GM23338 (cell line): Measurements from ENCODE around the gene IL1RN. TPM values are rescaled to one million over a fixed set of nuclear protein-coding genes. Genes with fewer than 3 reads are reported as not detected.

Experiments
- ATAC-seq: fragments of 200-7000 bp; cut with Tn5 transposase; 3 replicates; pipeline ENCODE4 v1.9.1; 2020
- DNase-seq: peaks from one replicate; pipeline ENCODE4 v3.0.0-alpha.2; 2015; ENCODE audit warnings: low spot score
- H2AFZ ChIP-seq: fragments of 200-600 bp; sonication (generic); 2 replicates; pipeline ENCODE4 v1.8.0; 2016; ENCODE audit warnings: antibody characterized with exemption, mild to moderate bottlenecking, moderate library complexity
- H3F3A ChIP-seq: fragments of 200-600 bp; sonication (generic); replicated peaks from 2 replicates; pipeline ENCODE4 v1.8.0; 2017; ENCODE audit warnings: antibody characterized with exemption, mixed run types, low read depth
- H3K27ac ChIP-seq: fragments of 200-600 bp; sonication (generic); 2 replicates; pipeline ENCODE4 v1.6.1; 2016; ENCODE audit warnings: low read depth
- H3K27me3 ChIP-seq: fragments of 200-600 bp; sonication (generic); 2 replicates; pipeline ENCODE4 v1.8.0; 2016; ENCODE audit warnings: mild to moderate bottlenecking, mixed run types, moderate library complexity; ENCODE audit not compliant: insufficient read depth
- H3K36me3 ChIP-seq: fragments of 200-600 bp; sonication (generic); 2 replicates; pipeline ENCODE4 v1.8.0; 2016; ENCODE audit warnings: mild to moderate bottlenecking; ENCODE audit not compliant: insufficient read depth
- H3K4me1 ChIP-seq: fragments of 200-600 bp; sonication (generic); 2 replicates; pipeline ENCODE4 v1.8.0; 2016; ENCODE audit warnings: mild to moderate bottlenecking, moderate library complexity; ENCODE audit not compliant: insufficient read depth
- H3K4me2 ChIP-seq: fragments of 200-600 bp; sonication (generic); 2 replicates; pipeline ENCODE4 v1.7.1; 2017; ENCODE audit warnings: mixed run types
- H3K4me3 ChIP-seq: fragments of 200-600 bp; sonication (generic); 2 replicates; pipeline ENCODE4 v1.6.1; 2016; ENCODE audit warnings: mixed run types
- H3K79me2 ChIP-seq: fragments of 200-600 bp; sonication (generic); replicated peaks from 2 replicates; pipeline ENCODE4 v1.8.0; 2017; ENCODE audit warnings: mild to moderate bottlenecking; ENCODE audit not compliant: insufficient read depth
- H3K9me2 ChIP-seq: fragments of 200-600 bp; sonication (generic); 2 replicates; pipeline ENCODE4 v1.8.0; 2017; ENCODE audit not compliant: insufficient read depth
- H4K20me1 ChIP-seq: fragments of 200-600 bp; sonication (generic); replicated peaks from 2 replicates; pipeline ENCODE4 v1.8.0; 2017; ENCODE audit warnings: mild to moderate bottlenecking; ENCODE audit not compliant: insufficient read depth
- H3K27ac Mint-ChIP-seq: 2 replicates; pipeline ENCODE4 v1.8.0; 2020; ENCODE audit warnings: inconsistent platforms, mild to moderate bottlenecking, moderate library complexity, mixed read lengths
- H3K27me3 Mint-ChIP-seq: 3 replicates; pipeline ENCODE4 v1.8.0; 2022; ENCODE audit warnings: low read depth, mild to moderate bottlenecking, moderate library complexity, mixed read lengths, inconsistent platforms; ENCODE audit not compliant: insufficient read depth, poor library complexity
- H3K36me3 Mint-ChIP-seq: 3 replicates; pipeline ENCODE4 v1.8.0; 2021; ENCODE audit warnings: low read depth, mild to moderate bottlenecking, inconsistent platforms, moderate library complexity, mixed read lengths
- H3K4me1 Mint-ChIP-seq: 3 replicates; pipeline ENCODE4 v1.8.0; 2020; ENCODE audit warnings: mild to moderate bottlenecking, inconsistent platforms, mixed read lengths
- H3K4me3 Mint-ChIP-seq: 3 replicates; pipeline ENCODE4 v1.8.0; 2021; ENCODE audit warnings: moderate library complexity, mild to moderate bottlenecking, inconsistent platforms, mixed read lengths
- H3K9me3 Mint-ChIP-seq: 3 replicates; pipeline ENCODE4 v1.8.0; 2020; ENCODE audit warnings: moderate library complexity, mild to moderate bottlenecking, inconsistent platforms, mixed read lengths
- CREB1 ChIP-seq: fragments of 250-450 bp; sonication (Bioruptor Pico); IDR thresholded peaks from 2 replicates; pipeline ENCODE4 v1.5.0; 2020; ENCODE audit warnings: low read depth, mild to moderate bottlenecking, moderate library complexity
- JUNB ChIP-seq: IDR thresholded peaks from one replicate; pipeline ENCODE4 v1.6.1; 2016; ENCODE audit warnings: antibody characterized with exemption; ENCODE audit not compliant: unreplicated experiment
- POLR2AphosphoS5 ChIP-seq: IDR thresholded peaks from 2 replicates; pipeline ENCODE4 v1.6.1; 2016; ENCODE audit warnings: antibody characterized with exemption, low read depth
- ZNF114 ChIP-seq: fragments of 250-450 bp; sonication (Bioruptor Pico); IDR thresholded peaks from 2 replicates; pipeline ENCODE4 v1.5.0; 2020; ENCODE audit warnings: mild to moderate bottlenecking, moderate library complexity
- ZNF331 ChIP-seq: fragments of 250-450 bp; sonication (Bioruptor Pico); IDR thresholded peaks from 2 replicates; pipeline ENCODE4 v1.5.0; 2020; ENCODE audit warnings: low read depth, mild to moderate bottlenecking, moderate library complexity
- polyA plus RNA-seq: library from polyadenylated mRNA; unstranded; fragments of >200 nt; fragmentation: Nextera tagmentation; extraction: Ambion mirVana; gene quantifications from 2 replicates; pipeline ENCODE4 v1.2.1, GENCODE V29; 2016
- total RNA-seq: library from RNA; depleted of rRNA; stranded (reverse); fragments of >200 nt; shearing (Covaris generic); gene quantifications from 2 replicates; pipeline ENCODE4 v1.2.3, GENCODE V29; 2014
- TF ChIP-seq, protein P1 (sequence below), 2 experiments: fragments of 200-600 bp in 1 of 2; sonication (generic) in 1 of 2; conservative IDR thresholded peaks; 2 replicates each; pipeline versions ENCODE4 v1.5.1 to v1.6.1; 2016 to 2017; ENCODE audit warnings: antibody characterized with exemption in 2 of 2, low read depth in 2 of 2, mild to moderate bottlenecking in 2 of 2, moderate library complexity in 1 of 2
- TF ChIP-seq, protein P2 (sequence below): IDR thresholded peaks from 2 replicates; pipeline ENCODE4 v1.6.1; 2016; ENCODE audit warnings: antibody characterized with exemption
- TF ChIP-seq, protein P3 (sequence below): fragments of 250-450 bp; sonication (Bioruptor Pico); IDR thresholded peaks from 2 replicates; pipeline ENCODE4 v1.5.0; 2020; ENCODE audit warnings: mild to moderate bottlenecking, moderate library complexity

Gene IL1RN
- total and polyA plus RNA-seq, 2 experiments from 2014 or later, result not detected

DNA sequence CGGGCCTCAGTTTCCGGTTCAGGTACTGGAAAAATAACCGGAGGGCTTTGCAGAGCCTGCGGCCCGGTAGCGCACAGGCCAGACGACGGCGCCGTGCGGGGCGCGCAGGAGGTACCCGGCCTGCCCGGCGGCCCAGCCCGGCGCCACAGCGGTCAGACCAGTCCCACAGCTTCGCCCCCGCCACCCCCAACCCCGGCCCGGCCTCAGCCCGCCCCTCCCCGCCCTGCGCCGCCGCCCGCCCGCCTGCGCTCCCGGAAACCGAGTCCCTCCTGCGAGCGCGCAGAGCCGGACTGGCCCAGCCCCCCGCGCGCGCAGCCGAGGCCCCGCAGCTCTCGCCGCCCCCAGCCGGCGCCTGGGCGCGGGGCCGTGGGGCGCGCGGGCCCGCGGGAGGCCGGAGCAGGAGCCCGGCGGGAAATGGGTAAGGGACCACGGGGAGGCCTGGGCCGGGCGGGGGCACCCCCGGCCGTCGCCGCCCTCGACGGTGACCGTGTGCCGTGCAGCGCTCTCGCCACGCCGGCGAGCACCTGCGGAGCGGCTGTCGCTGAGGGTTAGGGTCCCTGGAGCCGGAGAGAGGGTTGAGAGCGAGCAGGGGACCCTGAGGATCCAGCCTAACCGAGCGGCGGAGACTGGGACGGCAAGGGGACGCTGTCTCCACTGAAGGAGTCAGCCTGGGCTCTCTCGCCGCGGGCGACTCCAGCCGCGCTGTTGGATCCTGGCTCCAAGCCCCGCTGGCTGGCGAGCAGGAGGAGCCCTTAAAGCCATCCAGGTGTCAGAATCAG is 29.9 kb downstream of the IL1RN start:
- Histone ChIP-seq H3F3A (no peaks in the 10 kb centered on the region), H3K4me2 (peak overlapping the region; percentile 85), H3K9me2 (no peaks in the 10 kb centered on the region), H4K20me1 (no peaks in the 10 kb centered on the region), H3K36me3 (no peaks in the 10 kb centered on the region), H2AFZ (peak overlapping the region; percentile 91; the same call in 1 of the 2 replicates), H3K4me3 (peak overlapping the region; percentile 54), H3K79me2 (no peaks in the 10 kb centered on the region), H3K27ac (no peak overlapping the region), H3K4me1 (peaks cover 13% of the 10 kb centered on the region), H3K27me3 (peaks cover 21% of the 10 kb centered on the region)
- ATAC-seq (peak; percentile 91), DNase-seq (peak; percentile 76)
- Mint-ChIP-seq H3K4me1 (peaks cover 12% of the 10 kb centered on the region), H3K27me3 (peaks cover 11% of the 10 kb centered on the region), H3K36me3 (no peaks in the 10 kb centered on the region), H3K4me3 (peak overlapping the region; percentile 72), H3K27ac (no peak overlapping the region), H3K9me3 (no peaks in the 10 kb centered on the region; the same call in 2 of the 3 replicates)
- TF ChIP-seq, protein P1, sequence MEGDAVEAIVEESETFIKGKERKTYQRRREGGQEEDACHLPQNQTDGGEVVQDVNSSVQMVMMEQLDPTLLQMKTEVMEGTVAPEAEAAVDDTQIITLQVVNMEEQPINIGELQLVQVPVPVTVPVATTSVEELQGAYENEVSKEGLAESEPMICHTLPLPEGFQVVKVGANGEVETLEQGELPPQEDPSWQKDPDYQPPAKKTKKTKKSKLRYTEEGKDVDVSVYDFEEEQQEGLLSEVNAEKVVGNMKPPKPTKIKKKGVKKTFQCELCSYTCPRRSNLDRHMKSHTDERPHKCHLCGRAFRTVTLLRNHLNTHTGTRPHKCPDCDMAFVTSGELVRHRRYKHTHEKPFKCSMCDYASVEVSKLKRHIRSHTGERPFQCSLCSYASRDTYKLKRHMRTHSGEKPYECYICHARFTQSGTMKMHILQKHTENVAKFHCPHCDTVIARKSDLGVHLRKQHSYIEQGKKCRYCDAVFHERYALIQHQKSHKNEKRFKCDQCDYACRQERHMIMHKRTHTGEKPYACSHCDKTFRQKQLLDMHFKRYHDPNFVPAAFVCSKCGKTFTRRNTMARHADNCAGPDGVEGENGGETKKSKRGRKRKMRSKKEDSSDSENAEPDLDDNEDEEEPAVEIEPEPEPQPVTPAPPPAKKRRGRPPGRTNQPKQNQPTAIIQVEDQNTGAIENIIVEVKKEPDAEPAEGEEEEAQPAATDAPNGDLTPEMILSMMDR (conservative IDR thresholded peaks at IDR 0.05; ENCODE audit: low read depth in 2 of 2), result no peak
- TF ChIP-seq, protein P2, sequence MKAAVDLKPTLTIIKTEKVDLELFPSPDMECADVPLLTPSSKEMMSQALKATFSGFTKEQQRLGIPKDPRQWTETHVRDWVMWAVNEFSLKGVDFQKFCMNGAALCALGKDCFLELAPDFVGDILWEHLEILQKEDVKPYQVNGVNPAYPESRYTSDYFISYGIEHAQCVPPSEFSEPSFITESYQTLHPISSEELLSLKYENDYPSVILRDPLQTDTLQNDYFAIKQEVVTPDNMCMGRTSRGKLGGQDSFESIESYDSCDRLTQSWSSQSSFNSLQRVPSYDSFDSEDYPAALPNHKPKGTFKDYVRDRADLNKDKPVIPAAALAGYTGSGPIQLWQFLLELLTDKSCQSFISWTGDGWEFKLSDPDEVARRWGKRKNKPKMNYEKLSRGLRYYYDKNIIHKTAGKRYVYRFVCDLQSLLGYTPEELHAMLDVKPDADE, result no peak
- TF ChIP-seq, protein P3, sequence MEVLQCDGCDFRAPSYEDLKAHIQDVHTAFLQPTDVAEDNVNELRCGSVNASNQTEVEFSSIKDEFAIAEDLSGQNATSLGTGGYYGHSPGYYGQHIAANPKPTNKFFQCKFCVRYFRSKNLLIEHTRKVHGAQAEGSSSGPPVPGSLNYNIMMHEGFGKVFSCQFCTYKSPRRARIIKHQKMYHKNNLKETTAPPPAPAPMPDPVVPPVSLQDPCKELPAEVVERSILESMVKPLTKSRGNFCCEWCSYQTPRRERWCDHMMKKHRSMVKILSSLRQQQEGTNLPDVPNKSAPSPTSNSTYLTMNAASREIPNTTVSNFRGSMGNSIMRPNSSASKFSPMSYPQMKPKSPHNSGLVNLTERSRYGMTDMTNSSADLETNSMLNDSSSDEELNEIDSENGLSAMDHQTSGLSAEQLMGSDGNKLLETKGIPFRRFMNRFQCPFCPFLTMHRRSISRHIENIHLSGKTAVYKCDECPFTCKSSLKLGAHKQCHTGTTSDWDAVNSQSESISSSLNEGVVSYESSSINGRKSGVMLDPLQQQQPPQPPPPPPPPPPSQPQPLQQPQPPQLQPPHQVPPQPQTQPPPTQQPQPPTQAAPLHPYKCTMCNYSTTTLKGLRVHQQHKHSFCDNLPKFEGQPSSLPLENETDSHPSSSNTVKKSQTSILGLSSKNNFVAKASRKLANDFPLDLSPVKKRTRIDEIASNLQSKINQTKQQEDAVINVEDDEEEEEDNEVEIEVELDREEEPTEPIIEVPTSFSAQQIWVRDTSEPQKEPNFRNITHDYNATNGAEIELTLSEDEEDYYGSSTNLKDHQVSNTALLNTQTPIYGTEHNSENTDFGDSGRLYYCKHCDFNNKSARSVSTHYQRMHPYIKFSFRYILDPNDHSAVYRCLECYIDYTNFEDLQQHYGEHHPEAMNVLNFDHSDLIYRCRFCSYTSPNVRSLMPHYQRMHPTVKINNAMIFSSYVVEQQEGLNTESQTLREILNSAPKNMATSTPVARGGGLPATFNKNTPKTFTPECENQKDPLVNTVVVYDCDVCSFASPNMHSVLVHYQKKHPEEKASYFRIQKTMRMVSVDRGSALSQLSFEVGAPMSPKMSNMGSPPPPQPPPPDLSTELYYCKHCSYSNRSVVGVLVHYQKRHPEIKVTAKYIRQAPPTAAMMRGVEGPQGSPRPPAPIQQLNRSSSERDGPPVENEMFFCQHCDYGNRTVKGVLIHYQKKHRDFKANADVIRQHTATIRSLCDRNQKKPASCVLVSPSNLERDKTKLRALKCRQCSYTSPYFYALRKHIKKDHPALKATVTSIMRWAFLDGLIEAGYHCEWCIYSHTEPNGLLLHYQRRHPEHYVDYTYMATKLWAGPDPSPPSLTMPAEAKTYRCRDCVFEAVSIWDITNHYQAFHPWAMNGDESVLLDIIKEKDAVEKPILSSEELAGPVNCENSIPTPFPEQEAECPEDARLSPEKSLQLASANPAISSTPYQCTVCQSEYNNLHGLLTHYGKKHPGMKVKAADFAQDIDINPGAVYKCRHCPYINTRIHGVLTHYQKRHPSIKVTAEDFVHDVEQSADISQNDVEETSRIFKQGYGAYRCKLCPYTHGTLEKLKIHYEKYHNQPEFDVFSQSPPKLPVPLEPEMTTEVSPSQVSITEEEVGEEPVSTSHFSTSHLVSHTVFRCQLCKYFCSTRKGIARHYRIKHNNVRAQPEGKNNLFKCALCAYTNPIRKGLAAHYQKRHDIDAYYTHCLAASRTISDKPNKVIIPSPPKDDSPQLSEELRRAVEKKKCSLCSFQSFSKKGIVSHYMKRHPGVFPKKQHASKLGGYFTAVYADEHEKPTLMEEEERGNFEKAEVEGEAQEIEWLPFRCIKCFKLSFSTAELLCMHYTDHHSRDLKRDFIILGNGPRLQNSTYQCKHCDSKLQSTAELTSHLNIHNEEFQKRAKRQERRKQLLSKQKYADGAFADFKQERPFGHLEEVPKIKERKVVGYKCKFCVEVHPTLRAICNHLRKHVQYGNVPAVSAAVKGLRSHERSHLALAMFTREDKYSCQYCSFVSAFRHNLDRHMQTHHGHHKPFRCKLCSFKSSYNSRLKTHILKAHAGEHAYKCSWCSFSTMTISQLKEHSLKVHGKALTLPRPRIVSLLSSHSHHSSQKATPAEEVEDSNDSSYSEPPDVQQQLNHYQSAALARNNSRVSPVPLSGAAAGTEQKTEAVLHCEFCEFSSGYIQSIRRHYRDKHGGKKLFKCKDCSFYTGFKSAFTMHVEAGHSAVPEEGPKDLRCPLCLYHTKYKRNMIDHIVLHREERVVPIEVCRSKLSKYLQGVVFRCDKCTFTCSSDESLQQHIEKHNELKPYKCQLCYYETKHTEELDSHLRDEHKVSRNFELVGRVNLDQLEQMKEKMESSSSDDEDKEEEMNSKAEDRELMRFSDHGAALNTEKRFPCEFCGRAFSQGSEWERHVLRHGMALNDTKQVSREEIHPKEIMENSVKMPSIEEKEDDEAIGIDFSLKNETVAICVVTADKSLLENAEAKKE (CRISPR knock-in tag), result no peak
- no peak for TF ChIP-seq ZNF331 (CRISPR knock-in tag)
- TF ChIP-seq POLR2AphosphoS5, result no peak
- TF ChIP-seq JUNB, result no peak
- TF ChIP-seq ZNF114, result no peak
- no peak for TF ChIP-seq CREB1
